ENCODE results near the gene SEMA3B. TPM values are rescaled to one million over a fixed set of nuclear protein-coding genes. Genes with fewer than 3 reads are reported as not detected.

SEMA3B gene
- total RNA-seq, 1 experiment from 2014 or later, result 6.4 TPM

GRCh38 chr3:50264383-50264963, 4.5 kb upstream of the SEMA3B start:
- Histone ChIP-seq H4K8ac (replicated peaks; ENCODE audit: insufficient read length, low read depth, low read length) (no peak overlapping the region), H4K20me1 (ENCODE audit: control insufficient read depth, insufficient read depth, insufficient read length) (no peaks in the 10 kb centered on the region), H2BK20ac (ENCODE audit: low read depth, low read length, poor library complexity, severe bottlenecking) (no peak overlapping the region), H3K4me2 (ENCODE audit: insufficient read depth, insufficient read length, low read length) (peak overlapping the region; percentile 36), H2AK5ac (ENCODE audit: insufficient read length, low read length) (no peak overlapping the region), H3K18ac (ENCODE audit: insufficient read length, low read depth, low read length) (peak overlapping the region; percentile 81), H3K9ac (ENCODE audit: extremely low read depth, insufficient read length, low read length) (no peak overlapping the region), H2BK15ac (ENCODE audit: low read depth, low read length) (no peak overlapping the region), H3K14ac (ENCODE audit: insufficient read depth, low read length) (peak overlapping the region; percentile 3; the same call in 1 of the 2 replicates), H2BK120ac (ENCODE audit: low read depth, low read length, poor library complexity, severe bottlenecking) (no peak overlapping the region), H3K27ac (ENCODE audit: insufficient read length, low read depth, low read length) (peak overlapping the region; percentile 48), H3T11ph (ENCODE audit: low read length) (no peak overlapping the region), H2BK5ac (ENCODE audit: insufficient read length, low read length) (no peak overlapping the region), H2BK12ac (ENCODE audit: insufficient read length, low read depth, low read length) (no peak overlapping the region), H3K79me2 (ENCODE audit: insufficient read depth, low read length) (no peaks in the 10 kb centered on the region), H4K91ac (ENCODE audit: insufficient read length, low read depth, low read length) (no peak overlapping the region), H3K27me3 (ENCODE audit: insufficient read depth, low read length) (no peaks in the 10 kb centered on the region), H2AFZ (ENCODE audit: low read length) (no peak overlapping the region), H3K79me1 (ENCODE audit: insufficient read depth, low read depth, low read length, poor library complexity, severe bottlenecking) (no peaks in the 10 kb centered on the region), H3K4ac (ENCODE audit: low read depth, low read length) (no peak overlapping the region), H4K5ac (ENCODE audit: insufficient read length, low read depth, low read length) (no peak overlapping the region), H3K23me2 (ENCODE audit: insufficient read length, low read depth, low read length, poor library complexity, severe bottlenecking) (no peaks in the 10 kb centered on the region), H3K56ac (ENCODE audit: insufficient read length, low read depth, low read length) (no peak overlapping the region), H3K9me3 (ENCODE audit: control insufficient read depth, low read depth, low read length) (no peaks in the 10 kb centered on the region), H3K4me1 (ENCODE audit: insufficient read depth, low read length) (peaks cover 5% of the 10 kb centered on the region; the same call in 1 of the 2 replicates), H3K23ac (ENCODE audit: insufficient read length, low read depth, low read length) (no peak overlapping the region)
- DNase-seq, result peak; percentile 98
- peaks cover 51 to 71% of the 10 kb centered on the region in 2 experiments for H3K4me1 Mint-ChIP-seq
- H3K36me3 Mint-ChIP-seq (ENCODE audit: insufficient read depth in 1 of 3, low read depth in 3 of 3), result no peaks in the 10 kb centered on the region
- H3K9me3 Mint-ChIP-seq, result no peaks in the 10 kb centered on the region
- no CpG with 5 or more reads among the region's 7 CpGs for WGBS (ENCODE audit: extremely low coverage, insufficient read length, low lambda C conversion rate)
- H3K27ac Mint-ChIP-seq, result peak overlapping the region; percentile 97 to 98 (median 98)
- H3K27me3 Mint-ChIP-seq (ENCODE audit: low read depth), result peaks cover 3% of the 10 kb centered on the region; the same call in 1 of the 2 replicates
- no peak for TF ChIP-seq CTCF (conservative IDR thresholded peaks at IDR 0.05)
- H3K4me3 Mint-ChIP-seq, result peak overlapping the region in 1 of 2 experiments; percentile 71; a peak in 2 of 5 replicates
